Right ventricle myocardium inferior (tissue), 1 donor: ENCODE data around the gene FAM217B. TPM values are rescaled to one million over a fixed set of nuclear protein-coding genes. Genes with fewer than 3 reads are reported as not detected.

Source experiments
- ATAC-seq: fragments of 200-7000 bp; cut with Tn5 transposase; one replicate; pipeline ENCODE4 v1.9.1; 2020; ENCODE audit warnings: mild to moderate bottlenecking, moderate library complexity
- DNase-seq: peaks from one replicate; pipeline ENCODE4 v3.0.0; 2021; ENCODE audit errors: missing footprints
- intact Hi-C: fragments of 100-400 bp; cut with DNase I; formaldehyde crosslinking; loops from one replicate; pipeline ENCODE4 v1.11.0; 2022
- total RNA-seq: library from RNA; stranded (reverse); fragmentation: NEBNext Ultra II Directional; extraction: Animal tissue kit (Norgen Biotek cat#: 25700); gene quantifications from one replicate; pipeline ENCODE4 v1.2.1, GENCODE V29; 2021
- donor health status: DM: no; HTN: yes; CAD: no; lungs with severe emphysema.

The FAM217B gene
- total RNA-seq, 1 donor from 2014 or later: 40.5 TPM

DNA sequence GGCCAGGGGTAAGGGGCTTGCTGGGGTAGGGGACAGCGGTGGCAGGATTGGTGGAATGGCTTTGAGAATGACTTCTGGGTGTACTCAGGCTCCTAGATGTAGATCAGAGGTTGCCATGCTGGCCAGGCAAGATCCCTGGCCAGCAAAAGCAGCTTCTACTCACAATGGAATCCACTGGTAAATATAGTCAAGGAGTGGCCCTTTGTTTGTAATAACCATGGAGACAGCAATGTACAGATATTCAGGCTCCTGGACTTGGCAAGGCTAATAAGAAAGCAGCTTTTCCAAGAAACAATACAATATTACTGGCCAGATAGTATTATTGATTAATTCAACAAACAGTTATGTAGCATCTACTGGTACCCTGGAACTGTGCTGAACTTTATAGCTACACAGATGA is 55.9 kb downstream of the FAM217B start:
- DNase-seq (no peak), ATAC-seq (peak; percentile 42)
- intact Hi-C loops: no loop called here

DNA sequence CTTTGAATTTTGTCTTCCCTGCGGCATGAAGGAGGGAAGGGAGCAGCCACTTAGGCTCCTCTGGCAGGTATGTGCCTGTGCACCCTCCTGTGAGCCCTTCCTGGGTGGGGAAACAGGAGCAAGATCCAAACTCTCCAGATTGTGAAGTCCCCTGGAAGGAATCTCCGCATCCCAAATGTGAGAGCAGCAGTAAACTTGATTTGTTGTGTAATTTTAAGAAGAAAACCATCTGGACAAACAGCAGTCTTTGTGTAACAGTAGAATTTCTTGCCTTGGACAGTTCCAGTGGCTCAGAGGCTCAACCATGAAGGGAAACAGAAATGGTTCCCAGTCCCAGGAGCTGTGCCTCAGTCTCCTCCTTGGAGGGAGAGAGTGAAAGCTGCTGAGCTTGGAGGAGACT is 57.7 kb downstream of the FAM217B start:
- ATAC-seq (no peak), DNase-seq (no peak)
- intact Hi-C loops: no loop called here

Other genes with a start within 250 kb of the FAM217B start
- 1.4 TPM for gene SYCP2, start 6.8 kb upstream of the FAM217B start, total RNA-seq
- gene PPP1R3D, start 84 bp upstream of the FAM217B start, total RNA-seq: 13.2 TPM
- 2.3 TPM for gene CDH26, start 18.0 kb downstream of the FAM217B start, total RNA-seq